Loucy (cell line): ENCODE measurements around the gene TRMO.

ENCODE experiments used
- EZH2phosphoT487 ChIP-seq: fragments of 200-600 bp; IDR thresholded peaks from 2 replicates; pipeline ENCODE4 v1.6.1; 2018; ENCODE audit warnings: antibody characterized with exemption, mild to moderate bottlenecking, moderate library complexity, borderline replicate concordance
- TF ChIP-seq, protein P1 (sequence below): fragments of 200-600 bp; sonication (generic); conservative IDR thresholded peaks from 2 replicates; pipeline ENCODE4 v1.5.1; 2014; ENCODE audit warnings: mild to moderate bottlenecking, antibody characterized with exemption, low read length

GRCh38 chr9:97856857-97857605 lies 65.3 kb downstream of the TRMO start:
- TF ChIP-seq, protein P1, sequence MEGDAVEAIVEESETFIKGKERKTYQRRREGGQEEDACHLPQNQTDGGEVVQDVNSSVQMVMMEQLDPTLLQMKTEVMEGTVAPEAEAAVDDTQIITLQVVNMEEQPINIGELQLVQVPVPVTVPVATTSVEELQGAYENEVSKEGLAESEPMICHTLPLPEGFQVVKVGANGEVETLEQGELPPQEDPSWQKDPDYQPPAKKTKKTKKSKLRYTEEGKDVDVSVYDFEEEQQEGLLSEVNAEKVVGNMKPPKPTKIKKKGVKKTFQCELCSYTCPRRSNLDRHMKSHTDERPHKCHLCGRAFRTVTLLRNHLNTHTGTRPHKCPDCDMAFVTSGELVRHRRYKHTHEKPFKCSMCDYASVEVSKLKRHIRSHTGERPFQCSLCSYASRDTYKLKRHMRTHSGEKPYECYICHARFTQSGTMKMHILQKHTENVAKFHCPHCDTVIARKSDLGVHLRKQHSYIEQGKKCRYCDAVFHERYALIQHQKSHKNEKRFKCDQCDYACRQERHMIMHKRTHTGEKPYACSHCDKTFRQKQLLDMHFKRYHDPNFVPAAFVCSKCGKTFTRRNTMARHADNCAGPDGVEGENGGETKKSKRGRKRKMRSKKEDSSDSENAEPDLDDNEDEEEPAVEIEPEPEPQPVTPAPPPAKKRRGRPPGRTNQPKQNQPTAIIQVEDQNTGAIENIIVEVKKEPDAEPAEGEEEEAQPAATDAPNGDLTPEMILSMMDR = no peak
- no peak for TF ChIP-seq EZH2phosphoT487
